ENCODE results near the gene PTPRK. TPM values are rescaled to one million over a fixed set of nuclear protein-coding genes. Genes with fewer than 3 reads are reported as not detected.

PTPRK gene
- total and polyA plus RNA-seq, 12 donors = 3.2 to 22.4 (median 15.0) TPM

DNA sequence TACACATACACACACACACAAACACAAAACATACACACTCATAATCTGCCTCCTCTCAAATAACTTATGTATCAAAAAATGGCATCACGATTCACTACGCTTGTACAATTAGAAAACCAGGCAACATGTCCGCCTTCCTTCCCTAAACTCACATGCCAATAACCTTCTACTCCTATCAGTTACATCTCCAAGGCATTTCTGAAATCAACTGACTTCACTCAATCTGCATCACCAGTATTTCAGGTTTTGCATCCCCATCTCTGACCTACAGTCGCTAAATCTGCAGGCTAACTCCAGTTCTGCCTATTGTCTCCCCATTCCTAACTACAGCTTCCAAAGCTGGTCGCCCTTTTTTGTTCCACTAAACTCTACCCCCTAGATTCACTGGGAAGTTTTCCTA is 217.5 kb downstream of the PTPRK start:
- TF ChIP-seq, protein P1, sequence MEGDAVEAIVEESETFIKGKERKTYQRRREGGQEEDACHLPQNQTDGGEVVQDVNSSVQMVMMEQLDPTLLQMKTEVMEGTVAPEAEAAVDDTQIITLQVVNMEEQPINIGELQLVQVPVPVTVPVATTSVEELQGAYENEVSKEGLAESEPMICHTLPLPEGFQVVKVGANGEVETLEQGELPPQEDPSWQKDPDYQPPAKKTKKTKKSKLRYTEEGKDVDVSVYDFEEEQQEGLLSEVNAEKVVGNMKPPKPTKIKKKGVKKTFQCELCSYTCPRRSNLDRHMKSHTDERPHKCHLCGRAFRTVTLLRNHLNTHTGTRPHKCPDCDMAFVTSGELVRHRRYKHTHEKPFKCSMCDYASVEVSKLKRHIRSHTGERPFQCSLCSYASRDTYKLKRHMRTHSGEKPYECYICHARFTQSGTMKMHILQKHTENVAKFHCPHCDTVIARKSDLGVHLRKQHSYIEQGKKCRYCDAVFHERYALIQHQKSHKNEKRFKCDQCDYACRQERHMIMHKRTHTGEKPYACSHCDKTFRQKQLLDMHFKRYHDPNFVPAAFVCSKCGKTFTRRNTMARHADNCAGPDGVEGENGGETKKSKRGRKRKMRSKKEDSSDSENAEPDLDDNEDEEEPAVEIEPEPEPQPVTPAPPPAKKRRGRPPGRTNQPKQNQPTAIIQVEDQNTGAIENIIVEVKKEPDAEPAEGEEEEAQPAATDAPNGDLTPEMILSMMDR (IDR thresholded peaks at IDR 0.05) = no peak
- TF ChIP-seq POLR2A (IDR thresholded peaks at IDR 0.05) = no peak
- WGBS, 4 donors = 95 to 97% (median 96%) methylated on average over 5 of the region's 5 CpGs
- H3K4me1 ChIP-seq (replicated peaks in 1 of 2) = no peaks in the 10 kb centered on the region
- no peaks in the 10 kb centered on the region for H3K27me3 ChIP-seq
- intact Hi-C loops (cut with DNase I) = no loop called here
- H3K9me3 ChIP-seq (replicated peaks in 1 of 3) = no peaks in the 10 kb centered on the region
- no peak for DNase-seq
- H3K36me3 ChIP-seq (replicated peaks in 1 of 2) = no peaks in the 10 kb centered on the region
- no peak overlapping the region for H3K27ac ChIP-seq
- H3K4me3 ChIP-seq = no peak overlapping the region

GRCh38 chr6:128295670-128296069 is 224.7 kb downstream of the PTPRK start:
- H3K27ac ChIP-seq = no peak overlapping the region
- no peak for TF ChIP-seq POLR2A (IDR thresholded peaks at IDR 0.05)
- TF ChIP-seq, protein P1 (IDR thresholded peaks at IDR 0.05) = no peak
- H3K27me3 ChIP-seq = no peaks in the 10 kb centered on the region
- WGBS, 4 donors = 64 to 78% (median 76%) methylated on average over 2 of the region's 2 CpGs
- H3K4me3 ChIP-seq = no peak overlapping the region
- H3K36me3 ChIP-seq (replicated peaks in 1 of 2) = no peaks in the 10 kb centered on the region
- no peaks in the 10 kb centered on the region for H3K9me3 ChIP-seq (replicated peaks in 1 of 3)
- DNase-seq = no peak
- H3K4me1 ChIP-seq (replicated peaks in 1 of 2) = no peaks in the 10 kb centered on the region
- intact Hi-C loops (cut with DNase I) = no loop called here

GRCh38 chr6:128290221-128290620 is 230.2 kb downstream of the PTPRK start:
- H3K9me3 ChIP-seq (replicated peaks in 1 of 3) = no peaks in the 10 kb centered on the region
- DNase-seq = no peak
- no peak overlapping the region for H3K4me3 ChIP-seq
- intact Hi-C loops (cut with DNase I) = no loop called here
- TF ChIP-seq, protein P1 (IDR thresholded peaks at IDR 0.05) = no peak
- TF ChIP-seq POLR2A (IDR thresholded peaks at IDR 0.05) = no peak
- WGBS, 4 donors = 88 to 94% (median 91%) methylated on average over 2 of the region's 2 CpGs
- H3K27ac ChIP-seq = no peak overlapping the region
- H3K36me3 ChIP-seq (replicated peaks in 1 of 2) = no peaks in the 10 kb centered on the region
- no peaks in the 10 kb centered on the region for H3K27me3 ChIP-seq
- H3K4me1 ChIP-seq (replicated peaks in 1 of 2) = no peaks in the 10 kb centered on the region

DNA sequence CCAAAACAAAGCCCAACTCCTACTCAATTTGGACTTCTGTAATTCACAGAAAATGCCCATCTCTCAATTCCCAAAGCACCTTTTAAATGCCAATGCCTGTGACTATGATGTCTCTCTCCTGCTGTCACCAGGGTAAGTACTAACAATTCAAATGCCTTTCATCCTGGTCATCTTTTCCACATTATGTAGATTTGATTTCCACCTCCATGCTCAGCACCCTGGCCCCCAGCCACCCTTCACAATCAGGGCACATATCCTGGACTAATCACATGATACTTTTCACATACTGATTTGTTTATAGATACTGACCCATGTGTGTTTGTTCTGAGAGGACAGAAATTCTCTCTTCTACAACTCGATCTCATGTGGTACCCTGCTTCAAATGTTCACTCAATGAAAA is 236.3 kb downstream of the PTPRK start:
- Histone ChIP-seq H3K27me3 (no peaks in the 10 kb centered on the region), H3K36me3 (replicated peaks in 1 of 2) (peaks cover 0 to 4% of the 10 kb centered on the region in 2 donors), H3K9me3 (replicated peaks in 1 of 3) (no peaks in the 10 kb centered on the region), H3K4me1 (replicated peaks in 1 of 2) (no peaks in the 10 kb centered on the region), H3K27ac (no peak overlapping the region), H3K4me3 (no peak overlapping the region)
- intact Hi-C loops (cut with DNase I) = no loop called here
- no peak for DNase-seq
- no peak for TF ChIP-seq POLR2A (IDR thresholded peaks at IDR 0.05)
- TF ChIP-seq, protein P1 (IDR thresholded peaks at IDR 0.05) = no peak
- 76 to 94% (median 79%) methylated on average over 1 of the region's 1 CpG for WGBS, 4 donors
